ENCODE results near the gene PDCL3.

- TF ChIP-seq CTCF (conservative IDR thresholded peaks at IDR 0.05) (no peak), EZH2 (IDR thresholded peaks at IDR 0.05; ENCODE audit: low read depth) (no peak)
These were observed 42.6 kb upstream of the PDCL3 start for GRCh38 chr2:100520224-100520623.
